SK-N-SH (cell line): Measurements from ENCODE around the gene CDH7.

Experiments used
- CTCF ChIP-seq: fragments of 200-600 bp; sonication (generic); IDR thresholded peaks from 2 replicates; pipeline ENCODE4 v1.6.1; 2017; ENCODE audit warnings: antibody characterized with exemption, mild to moderate bottlenecking, moderate library complexity
- JUND ChIP-seq: IDR thresholded peaks from 2 replicates; pipeline ENCODE4 v1.4.0; 2012
- MAX ChIP-seq: IDR thresholded peaks from 2 replicates; pipeline ENCODE4 v1.4.0; 2012; ENCODE audit warnings: low read depth
- POLR2AphosphoS5 ChIP-seq: IDR thresholded peaks from 2 replicates; pipeline ENCODE4 v1.6.1; 2012; ENCODE audit warnings: low read depth, low read length

- TF ChIP-seq MAX (no peak), CTCF (no peak), POLR2AphosphoS5 (no peak), JUND (no peak)
These were observed at the start of gene CDH7 for GRCh38 chr18:65750389-65751154.
